Neural progenitor cell (in vitro differentiated cells): Measurements from ENCODE around the gene ZAR1. TPM values are rescaled to one million over a fixed set of nuclear protein-coding genes. Genes with fewer than 3 reads are reported as not detected.

ENCODE experiments used
- DNase-seq: peaks from one replicate; pipeline ENCODE4 v3.0.0-alpha.2; 2016; ENCODE audit warnings: low spot score
- H2AFZ ChIP-seq: fragments of 200-600 bp; sonication (generic); replicated peaks from 2 replicates; pipeline ENCODE4 v1.6.1; 2016; ENCODE audit warnings: antibody characterized with exemption
- H3F3A ChIP-seq: fragments of 200-600 bp; sonication (generic); 2 replicates; pipeline ENCODE4 v1.6.1; 2016; ENCODE audit warnings: antibody characterized with exemption, low read depth
- H3K27ac ChIP-seq: fragments of 200-600 bp; sonication (generic); 2 replicates; pipeline ENCODE4 v1.5.1; 2016; ENCODE audit warnings: mild to moderate bottlenecking
- H3K27me3 ChIP-seq: fragments of 200-600 bp; sonication (generic); 2 replicates; pipeline ENCODE4 v1.6.1; 2016; ENCODE audit warnings: mild to moderate bottlenecking, moderate library complexity
- H3K36me3 ChIP-seq: fragments of 200-600 bp; sonication (generic); 2 replicates; pipeline ENCODE4 v1.5.1; 2016
- H3K4me1 ChIP-seq: fragments of 200-600 bp; sonication (generic); 2 replicates; pipeline ENCODE4 v1.6.1; 2016; ENCODE audit warnings: mixed run types
- H3K4me2 ChIP-seq: fragments of 200-600 bp; sonication (generic); 2 replicates; pipeline ENCODE4 v1.6.1; 2016
- H3K4me3 ChIP-seq: fragments of 200-600 bp; sonication (generic); 2 replicates; pipeline ENCODE4 v1.5.1; 2016
- H3K79me2 ChIP-seq: fragments of 200-600 bp; sonication (generic); 2 replicates; pipeline ENCODE4 v1.6.1; 2016; ENCODE audit warnings: low read depth
- H3K9ac ChIP-seq: fragments of 200-600 bp; sonication (generic); 2 replicates; pipeline ENCODE4 v1.6.1; 2016
- H3K9me3 ChIP-seq: fragments of 200-600 bp; sonication (generic); 2 replicates; pipeline ENCODE4 v1.5.1; 2016; ENCODE audit warnings: low read depth
- H4K20me1 ChIP-seq: fragments of 200-600 bp; sonication (generic); 2 replicates; pipeline ENCODE4 v1.6.1; 2016; ENCODE audit warnings: low read depth
- H3K27ac Mint-ChIP-seq: 3 replicates; pipeline ENCODE4 v1.8.0; 2021; ENCODE audit warnings: mixed read lengths
- H3K27me3 Mint-ChIP-seq: 2 replicates; pipeline ENCODE4 v1.8.0; 2022; ENCODE audit warnings: low read depth, mild to moderate bottlenecking, inconsistent platforms, moderate library complexity, mixed read lengths; ENCODE audit not compliant: insufficient read depth
- H3K36me3 Mint-ChIP-seq: 3 replicates; pipeline ENCODE4 v1.8.0; 2021; ENCODE audit warnings: mixed read lengths
- H3K4me1 Mint-ChIP-seq: 3 replicates; pipeline ENCODE4 v1.8.0; 2021; ENCODE audit warnings: mixed read lengths
- H3K4me3 Mint-ChIP-seq: 3 replicates; pipeline ENCODE4 v1.8.0; 2021; ENCODE audit warnings: mild to moderate bottlenecking, moderate library complexity, mixed read lengths
- H3K9me3 Mint-ChIP-seq: 3 replicates; pipeline ENCODE4 v1.8.0; 2020; ENCODE audit warnings: mixed read lengths
- EZH2 ChIP-seq: fragments of 200-600 bp; sonication (generic); IDR thresholded peaks from 2 replicates; pipeline ENCODE4 v1.6.1; 2017; ENCODE audit warnings: antibody characterized with exemption, mild to moderate bottlenecking, moderate library complexity
- EZH2phosphoT487 ChIP-seq: fragments of 200-600 bp; sonication (generic); IDR thresholded peaks from 2 replicates; pipeline ENCODE4 v1.6.1; 2017; ENCODE audit warnings: antibody characterized with exemption
- total RNA-seq: library from RNA; depleted of rRNA; stranded (reverse); fragments of >200 nt; gene quantifications from 2 replicates; pipeline ENCODE4 v1.2.3, GENCODE V29; 2015; ENCODE audit warnings: low replicate concordance
- TF ChIP-seq, protein P1 (sequence below): fragments of 200-600 bp; sonication (generic); IDR thresholded peaks from 2 replicates; pipeline ENCODE4 v1.5.1; 2017; ENCODE audit warnings: antibody characterized with exemption, mild to moderate bottlenecking

The ZAR1 gene
- total RNA-seq, 1 donor from 2014 or later: not detected

DNA sequence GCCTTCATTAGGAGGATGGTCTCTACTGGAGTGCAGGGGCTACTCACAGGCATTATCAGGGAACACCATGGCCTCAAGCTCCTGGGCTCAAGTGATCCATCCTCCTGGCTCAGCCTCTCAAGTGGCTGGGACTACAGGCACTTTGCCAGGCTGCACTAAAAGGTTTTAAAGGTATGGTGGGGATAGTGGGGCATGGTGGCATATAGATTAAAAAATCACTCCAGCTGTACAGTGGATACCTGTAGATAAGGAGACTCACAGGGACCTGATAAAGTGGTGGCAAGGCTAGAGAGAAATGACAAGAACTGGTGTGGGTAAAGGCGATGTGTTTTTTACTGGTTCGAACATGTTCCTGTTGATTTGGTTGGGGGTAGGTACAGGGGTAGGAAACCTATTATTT, 5.9 kb downstream of the ZAR1 start:
- Histone ChIP-seq H3K4me2 (no peak overlapping the region), H3K79me2 (no peaks in the 10 kb centered on the region), H3K9ac (no peak overlapping the region), H3K4me3 (no peak overlapping the region), H3F3A (peaks cover 16% of the 10 kb centered on the region), H3K4me1 (peaks cover 7% of the 10 kb centered on the region), H3K9me3 (no peaks in the 10 kb centered on the region), H2AFZ (no peak overlapping the region), H4K20me1 (no peaks in the 10 kb centered on the region), H3K27ac (no peak overlapping the region), H3K27me3 (peaks cover 29% of the 10 kb centered on the region), H3K36me3 (peaks cover 16% of the 10 kb centered on the region)
- Mint-ChIP-seq H3K4me3 (no peak overlapping the region), H3K4me1 (no peaks in the 10 kb centered on the region), H3K9me3 (no peaks in the 10 kb centered on the region), H3K36me3 (peaks cover under 1% of the 10 kb centered on the region), H3K27ac (no peak overlapping the region), H3K27me3 (peaks cover 14% of the 10 kb centered on the region)
- DNase-seq: no peak
- TF ChIP-seq, protein P1, sequence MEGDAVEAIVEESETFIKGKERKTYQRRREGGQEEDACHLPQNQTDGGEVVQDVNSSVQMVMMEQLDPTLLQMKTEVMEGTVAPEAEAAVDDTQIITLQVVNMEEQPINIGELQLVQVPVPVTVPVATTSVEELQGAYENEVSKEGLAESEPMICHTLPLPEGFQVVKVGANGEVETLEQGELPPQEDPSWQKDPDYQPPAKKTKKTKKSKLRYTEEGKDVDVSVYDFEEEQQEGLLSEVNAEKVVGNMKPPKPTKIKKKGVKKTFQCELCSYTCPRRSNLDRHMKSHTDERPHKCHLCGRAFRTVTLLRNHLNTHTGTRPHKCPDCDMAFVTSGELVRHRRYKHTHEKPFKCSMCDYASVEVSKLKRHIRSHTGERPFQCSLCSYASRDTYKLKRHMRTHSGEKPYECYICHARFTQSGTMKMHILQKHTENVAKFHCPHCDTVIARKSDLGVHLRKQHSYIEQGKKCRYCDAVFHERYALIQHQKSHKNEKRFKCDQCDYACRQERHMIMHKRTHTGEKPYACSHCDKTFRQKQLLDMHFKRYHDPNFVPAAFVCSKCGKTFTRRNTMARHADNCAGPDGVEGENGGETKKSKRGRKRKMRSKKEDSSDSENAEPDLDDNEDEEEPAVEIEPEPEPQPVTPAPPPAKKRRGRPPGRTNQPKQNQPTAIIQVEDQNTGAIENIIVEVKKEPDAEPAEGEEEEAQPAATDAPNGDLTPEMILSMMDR: no peak
- no peak for TF ChIP-seq EZH2phosphoT487
- TF ChIP-seq EZH2: no peak

DNA sequence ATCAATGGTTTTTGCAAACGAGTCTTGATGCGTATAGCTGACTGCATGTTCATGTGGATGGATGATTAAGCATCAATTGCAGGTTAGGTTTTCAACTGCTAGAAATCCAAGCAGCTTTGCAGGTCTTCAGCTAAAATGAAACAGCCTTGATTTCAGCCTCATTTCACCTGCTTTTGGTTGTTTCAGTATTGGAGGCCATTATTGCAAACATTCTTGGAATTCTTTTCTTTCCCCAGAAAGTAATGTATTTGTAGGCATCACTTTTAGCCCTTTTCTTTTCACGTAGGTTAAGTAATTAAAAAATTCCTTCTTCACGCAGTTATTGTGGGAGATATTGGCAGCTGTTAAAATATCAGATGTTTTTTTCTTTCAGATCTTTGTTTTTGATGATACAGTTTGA, 8.8 kb downstream of the ZAR1 start:
- Histone ChIP-seq H3K4me1 (peaks cover 7% of the 10 kb centered on the region), H3K4me3 (no peak overlapping the region), H3K9ac (no peak overlapping the region), H3K79me2 (no peaks in the 10 kb centered on the region), H3K36me3 (peaks cover 21% of the 10 kb centered on the region), H2AFZ (no peak overlapping the region), H3K4me2 (no peak overlapping the region), H3K9me3 (no peaks in the 10 kb centered on the region), H3F3A (no peaks in the 10 kb centered on the region), H4K20me1 (no peaks in the 10 kb centered on the region), H3K27ac (no peak overlapping the region), H3K27me3 (no peaks in the 10 kb centered on the region)
- peaks cover 4% of the 10 kb centered on the region for H3K36me3 Mint-ChIP-seq
- no peaks in the 10 kb centered on the region for H3K9me3 Mint-ChIP-seq
- no peak overlapping the region for H3K27ac Mint-ChIP-seq
- no peak for DNase-seq
- peaks cover 4% of the 10 kb centered on the region for H3K27me3 Mint-ChIP-seq
- no peak overlapping the region for H3K4me3 Mint-ChIP-seq
- TF ChIP-seq EZH2 (no peak), EZH2phosphoT487 (no peak)
- TF ChIP-seq, protein P1: no peak
- H3K4me1 Mint-ChIP-seq: no peaks in the 10 kb centered on the region

DNA sequence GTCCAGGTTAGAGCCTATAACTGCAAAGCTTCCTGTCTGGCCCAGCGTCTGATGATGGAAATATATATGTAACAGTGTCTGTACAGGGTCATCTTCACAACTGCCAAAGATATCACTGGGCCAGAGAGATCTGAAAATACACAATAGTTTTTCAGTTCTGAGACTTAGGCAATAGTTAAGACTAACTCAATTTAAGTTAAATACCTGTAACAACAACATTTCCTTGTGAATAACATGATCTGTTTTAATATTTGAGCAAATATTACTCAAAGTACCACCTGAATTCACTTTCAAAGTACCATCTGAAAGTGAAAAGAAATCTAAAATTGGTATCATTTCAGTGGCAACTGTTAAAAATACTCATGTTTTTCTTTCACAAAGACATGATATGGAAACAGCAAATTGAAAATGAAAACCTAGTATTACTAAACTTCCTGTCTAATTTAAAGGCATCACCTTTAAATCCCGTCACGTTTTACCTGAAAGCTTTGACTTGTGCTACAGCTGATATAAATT, 9.6 kb downstream of the ZAR1 start:
- H4K20me1 ChIP-seq: no peaks in the 10 kb centered on the region
- peaks cover 21% of the 10 kb centered on the region for H3K36me3 ChIP-seq
- Mint-ChIP-seq H3K9me3 (no peaks in the 10 kb centered on the region), H3K4me3 (no peak overlapping the region), H3K4me1 (no peaks in the 10 kb centered on the region), H3K27me3 (peaks cover 4% of the 10 kb centered on the region), H3K36me3 (peaks cover 4% of the 10 kb centered on the region), H3K27ac (no peak overlapping the region)
- H3K4me3 ChIP-seq: no peak overlapping the region
- no peaks in the 10 kb centered on the region for H3F3A ChIP-seq
- no peaks in the 10 kb centered on the region for H3K27me3 ChIP-seq
- no peak overlapping the region for H3K4me2 ChIP-seq
- H3K79me2 ChIP-seq: no peaks in the 10 kb centered on the region
- no peak overlapping the region for H3K9ac ChIP-seq
- TF ChIP-seq EZH2phosphoT487 (no peak), EZH2 (no peak)
- TF ChIP-seq, protein P1: no peak
- no peak overlapping the region for H2AFZ ChIP-seq
- H3K27ac ChIP-seq: no peak overlapping the region
- H3K9me3 ChIP-seq: no peaks in the 10 kb centered on the region
- peaks cover 7% of the 10 kb centered on the region for H3K4me1 ChIP-seq
- no peak for DNase-seq
